HepG2 (cell line): ENCODE results near the gene PDE2A. TPM values are rescaled to one million over a fixed set of nuclear protein-coding genes. Genes with fewer than 3 reads are reported as not detected.

ENCODE experiments used
- ATAC-seq: fragments of 200-7000 bp; cut with Tn5 transposase; 3 replicates; pipeline ENCODE4 v1.9.1; 2020; ENCODE audit warnings: mild to moderate bottlenecking, moderate library complexity
- BruUV-seq: library from RNA; stranded (reverse); fragments of 400-500 nt; replicated peaks from 2 replicates; lab custom pipeline; 2021; lab: Mats Ljungman, UMichigan
- CTCF ChIA-PET: fragments of 300-600 bp; formaldehyde crosslinking; extraction: SDS; loops from one replicate; lab custom pipeline; 2021; ENCODE audit warnings: low total read pairs, inconsistent platforms, low intra/inter-chr PET ratio; lab: Yijun Ruan, JAX
- POLR2A ChIA-PET: fragments of 350-600 bp; sonication (Branson Sonifier 250); formaldehyde crosslinking; loops from one replicate; lab custom pipeline; 2020; ENCODE audit warnings: antibody characterized with exemption, inconsistent platforms; lab: Yijun Ruan, JAX
- DNase-seq: peaks from one replicate; pipeline ENCODE4 v3.0.0-alpha.2; 2015; ENCODE audit warnings: low spot score
- FAIRE-seq: peaks from 3 replicates; lab custom pipeline; 2011; peaks lifted over from hg19 to GRCh38; lab: Jason Lieb, UNC
- H2AFZ ChIP-seq: one replicate; pipeline ENCODE4 v1.6.1; 2011; ENCODE audit warnings: low read length, inconsistent platforms
- H3K27ac ChIP-seq: fragments of 300-600 bp; 3 replicates; pipeline ENCODE4 v1.8.0; 2011; ENCODE audit warnings: mixed run types, mild to moderate bottlenecking, mixed read lengths, low read length, inconsistent platforms; ENCODE audit not compliant: insufficient read depth; ENCODE audit errors: extremely low read length
- H3K27me3 ChIP-seq, 2 experiments: fragments of 200-600 bp in 1 of 2; 2 replicates in 1 of 2; 3 replicates in 1 of 2; pipeline versions ENCODE4 v1.6.0 to v1.8.0; 2011; ENCODE audit warnings: low read length in 2 of 2, mild to moderate bottlenecking in 2 of 2, moderate library complexity in 2 of 2, inconsistent platforms in 1 of 2; ENCODE audit not compliant: insufficient read depth in 2 of 2, control insufficient read depth in 1 of 2
- H3K36me3 ChIP-seq, 2 experiments: fragments of 200-600 bp in 1 of 2; replicated peaks in 1 of 2; 2 replicates in 1 of 2; 3 replicates in 1 of 2; pipeline versions ENCODE4 v1.5.1 to v1.8.0; 2011; ENCODE audit warnings: low read length in 2 of 2, inconsistent platforms in 1 of 2; ENCODE audit not compliant: insufficient read depth in 2 of 2, control insufficient read depth in 1 of 2
- H3K4me1 ChIP-seq: 2 replicates; pipeline ENCODE4 v1.5.1; 2012; ENCODE audit warnings: low read length, inconsistent platforms; ENCODE audit not compliant: insufficient read depth
- H3K4me2 ChIP-seq: 2 replicates; pipeline ENCODE4 v1.6.0; 2011; ENCODE audit warnings: low read depth, low read length, inconsistent platforms
- H3K4me3 ChIP-seq, 3 experiments: fragments of 200-600 bp in 1 of 3; sonication (generic), shearing (Covaris generic) in 1 of 3; replicated peaks in 1 of 3; 2 replicates each; pipeline ENCODE4 v1.5.1; 2011 to 2016; ENCODE audit warnings: low read length in 3 of 3, inconsistent platforms in 2 of 3, low read depth in 2 of 3, mild to moderate bottlenecking in 2 of 3, control low read depth in 1 of 3, mixed read lengths in 1 of 3; ENCODE audit not compliant: insufficient read depth in 1 of 3
- H3K79me2 ChIP-seq: one replicate; pipeline ENCODE4 v1.6.1; 2011; ENCODE audit warnings: low read length, inconsistent platforms; ENCODE audit not compliant: insufficient read depth
- H3K9ac ChIP-seq: 2 replicates; pipeline ENCODE4 v1.6.0; 2011; ENCODE audit warnings: mild to moderate bottlenecking, low read depth, low read length, inconsistent platforms; ENCODE audit not compliant: insufficient read depth
- H3K9me3 ChIP-seq: 2 replicates; pipeline ENCODE4 v1.5.1; 2012; ENCODE audit warnings: mild to moderate bottlenecking, low read length
- H4K20me1 ChIP-seq: 2 replicates; pipeline ENCODE4 v1.6.0; 2011; ENCODE audit warnings: inconsistent platforms, mild to moderate bottlenecking, low read length, moderate library complexity; ENCODE audit not compliant: insufficient read depth
- AGO2 ChIP-seq: fragments of 200-400 bp; formaldehyde crosslinking; optimal IDR thresholded peaks from 2 replicates; pipeline ENCODE3; 2017; ENCODE audit warnings: mild to moderate bottlenecking, low read depth, low read length, moderate library complexity
- CREB1 ChIP-seq, 2 experiments: fragments of 450-650 bp in 1 of 2; IDR thresholded peaks; 2 replicates each; pipeline ENCODE4 v1.6.1; 2016 to 2017; ENCODE audit warnings: control low read depth in 1 of 2, mild to moderate bottlenecking in 1 of 2, missing compliant biosample characterization in 1 of 2, missing genetic modification characterization in 1 of 2
- DNMT1 ChIP-seq: sonication (generic); formaldehyde crosslinking; IDR thresholded peaks from 2 replicates; pipeline ENCODE4 v1.5.1; 2020; ENCODE audit warnings: mild to moderate bottlenecking, missing genetic modification reagents
- SMAD1 ChIP-seq: sonication (generic); formaldehyde crosslinking; IDR thresholded peaks from 2 replicates; pipeline ENCODE4 v1.4.0; 2020; ENCODE audit warnings: missing genetic modification reagents, low read depth, mild to moderate bottlenecking, borderline replicate concordance
- SMAD9 ChIP-seq: sonication (generic); formaldehyde crosslinking; IDR thresholded peaks from 2 replicates; pipeline ENCODE4 v1.5.1; 2020; ENCODE audit warnings: mild to moderate bottlenecking, missing genetic modification reagents
- ZNF337 ChIP-seq: sonication (generic); formaldehyde crosslinking; IDR thresholded peaks from 2 replicates; pipeline ENCODE4 v1.5.1; 2020; ENCODE audit warnings: missing genetic modification reagents, low read depth, mild to moderate bottlenecking, borderline replicate concordance
- ZNF441 ChIP-seq: sonication (generic); formaldehyde crosslinking; IDR thresholded peaks from 2 replicates; pipeline ENCODE4 v1.7.0; 2021; ENCODE audit warnings: missing genetic modification reagents, borderline replicate concordance
- ZXDC ChIP-seq: sonication (generic); formaldehyde crosslinking; IDR thresholded peaks from 2 replicates; pipeline ENCODE4 v1.5.0; 2020; ENCODE audit warnings: mild to moderate bottlenecking, missing genetic modification reagents
- WGBS: methylation state at CpG from one replicate; pipeline ENCODE4 v1.1.6; 2017; ENCODE audit warnings: low lambda C conversion rate; 5-methylcytosine and 5-hydroxymethylcytosine counted together
- in situ Hi-C: cut with HindIII; loops from 2 replicates; pipeline ENCODE4 v1.10.0; 2017; ENCODE audit warnings: low pct_unique_long_range_greater_than_20kb; ENCODE audit not compliant: extremely low pct_ligation_motif_present
- intact Hi-C: fragments of 100-400 bp; cut with micrococcal nuclease; formaldehyde crosslinking; loops from one replicate; pipeline ENCODE4 v1.10.0; 2022; ENCODE audit not compliant: unreplicated experiment
- polyA plus RNA-seq, 8 experiments: library from polyadenylated mRNA; depleted of rRNA in 3 of 8; stranded (reverse) in 7 of 8; unstranded in 1 of 8; fragments of >200 nt; fragmentation: Illumina TruSeq in 4 of 8; extraction: Trizol in 4 of 8; gene quantifications; 2 replicates each; pipeline versions ENCODE4 v1.2.1 to v1.2.3, GENCODE V29; 2011 to 2016; ENCODE audit warnings: low read depth in 4 of 8, missing spikeins in 1 of 8, mixed read lengths in 1 of 8; ENCODE audit not compliant: insufficient read depth in 1 of 8
- total RNA-seq, 5 experiments: library from RNA; depleted of rRNA; stranded (reverse); fragments of >200 nt; fragmentation: Illumina TruSeq; extraction: Trizol; gene quantifications; 2 replicates each; pipeline ENCODE4 v1.2.3, GENCODE V29; 2016; ENCODE audit warnings: low read depth in 1 of 5
- TF ChIP-seq, protein P1 (sequence below), 2 experiments: sonication (generic) in 1 of 2; formaldehyde crosslinking in 1 of 2; IDR thresholded peaks; 2 replicates each; pipeline versions ENCODE4 v1.4.0 to v1.6.1; 2018 to 2020; ENCODE audit warnings: missing genetic modification reagents in 2 of 2, borderline replicate concordance in 1 of 2, low read depth in 1 of 2, mild to moderate bottlenecking in 1 of 2, missing biosample characterization in 1 of 2

The PDE2A gene
- total and polyA plus RNA-seq, 2 of the 13 experiments (the other 11 are each of a cell fraction or from before 2014, with no cell fraction given), result 3.1 TPM; not detected in 1

- ATAC-seq (no peak), DNase-seq (no peak), FAIRE-seq (no peak)
- CTCF ChIA-PET, result no interaction called here
- H4K20me1 ChIP-seq, result 0 out of 2 replicates have a peak, but pooled peaks cover 3% of the 10 kb centered on the region
- peaks cover 8 to 51% of the 10 kb centered on the region in 2 experiments for H3K27me3 ChIP-seq
- 45% methylated on average over 22 of the region's 22 CpGs for WGBS
- no peak overlapping the region for H3K4me3 ChIP-seq
- H3K4me1 ChIP-seq, result no peaks in the 10 kb centered on the region
- no peaks in the 10 kb centered on the region for H3K79me2 ChIP-seq
- POLR2A ChIA-PET, result no interaction called here
- TF ChIP-seq ZNF337 (CRISPR knock-in tag) (no peak), AGO2 (no peak), DNMT1 (CRISPR knock-in tag) (no peak), ZXDC (CRISPR knock-in tag) (no peak), SMAD9 (CRISPR knock-in tag) (no peak), ZNF441 (CRISPR knock-in tag) (no peak), SMAD1 (CRISPR knock-in tag) (no peak), CREB1 (IDR thresholded peaks at IDR 0.05) (no peak), CREB1 (CRISPR knock-in tag; IDR thresholded peaks at IDR 0.05) (no peak)
- TF ChIP-seq, protein P1, sequence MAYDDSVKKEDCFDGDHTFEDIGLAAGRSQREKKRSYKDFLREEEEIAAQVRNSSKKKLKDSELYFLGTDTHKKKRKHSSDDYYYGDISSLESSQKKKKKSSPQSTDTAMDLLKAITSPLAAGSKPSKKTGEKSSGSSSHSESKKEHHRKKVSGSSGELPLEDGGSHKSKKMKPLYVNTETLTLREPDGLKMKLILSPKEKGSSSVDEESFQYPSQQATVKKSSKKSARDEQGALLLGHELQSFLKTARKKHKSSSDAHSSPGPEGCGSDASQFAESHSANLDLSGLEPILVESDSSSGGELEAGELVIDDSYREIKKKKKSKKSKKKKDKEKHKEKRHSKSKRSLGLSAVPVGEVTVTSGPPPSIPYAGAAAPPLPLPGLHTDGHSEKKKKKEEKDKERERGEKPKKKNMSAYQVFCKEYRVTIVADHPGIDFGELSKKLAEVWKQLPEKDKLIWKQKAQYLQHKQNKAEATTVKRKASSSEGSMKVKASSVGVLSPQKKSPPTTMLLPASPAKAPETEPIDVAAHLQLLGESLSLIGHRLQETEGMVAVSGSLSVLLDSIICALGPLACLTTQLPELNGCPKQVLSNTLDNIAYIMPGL (CRISPR knock-in tag; IDR thresholded peaks at IDR 0.05; ENCODE audit: borderline replicate concordance in 1 of 2, low read depth in 1 of 2), result no peak
- TF ChIP-seq, all 625 proteins: peak for 0
- no peak overlapping the region for H3K9ac ChIP-seq
- no peak overlapping the region for H2AFZ ChIP-seq
- H3K36me3 ChIP-seq, result no peaks in the 10 kb centered on the region
- H3K27ac ChIP-seq, result no peak overlapping the region
- BruUV-seq, result no TSS peak
- H3K4me2 ChIP-seq, result no peak overlapping the region
- H3K9me3 ChIP-seq, result no peaks in the 10 kb centered on the region
- in situ Hi-C loops, result no loop called here
- intact Hi-C loops, result no loop called here
Observed at GRCh38 chr11:72583616-72584292, 90.5 kb downstream of the PDE2A start.
